Neural crest cell (in vitro differentiated cells): ENCODE results near the gene CAMK2D. TPM values are rescaled to one million over a fixed set of nuclear protein-coding genes. Genes with fewer than 3 reads are reported as not detected.

ENCODE experiments used
- DNase-seq: peaks from one replicate; pipeline ENCODE4 v3.0.0; 2021; ENCODE audit warnings: low read depth, mixed read lengths, low spot score
- H3K27ac Mint-ChIP-seq: one replicate; pipeline ENCODE4 v1.8.0; 2021; ENCODE audit warnings: mild to moderate bottlenecking, mixed read lengths; ENCODE audit not compliant: unreplicated experiment
- H3K27me3 Mint-ChIP-seq: 2 replicates; pipeline ENCODE4 v1.8.0; 2021; ENCODE audit warnings: low read depth, mild to moderate bottlenecking, mixed read lengths
- H3K36me3 Mint-ChIP-seq: 2 replicates; pipeline ENCODE4 v1.8.0; 2021; ENCODE audit warnings: low read depth, mild to moderate bottlenecking, mixed read lengths
- H3K4me1 Mint-ChIP-seq: 2 replicates; pipeline ENCODE4 v1.8.0; 2021; ENCODE audit warnings: mixed read lengths
- H3K4me3 Mint-ChIP-seq: one replicate; pipeline ENCODE4 v1.8.0; 2021; ENCODE audit warnings: mild to moderate bottlenecking, mixed read lengths
- H3K9me3 Mint-ChIP-seq: 2 replicates; pipeline ENCODE4 v1.8.0; 2021; ENCODE audit warnings: mixed read lengths
- total RNA-seq: library from RNA; stranded (reverse); gene quantifications from 2 replicates; pipeline ENCODE4 v1.2.1, GENCODE V29; 2021
- TF ChIP-seq, protein P1 (sequence below): fragments of 200-600 bp; sonication (generic); conservative IDR thresholded peaks from 2 replicates; pipeline ENCODE4 v1.5.0; 2021; ENCODE audit warnings: antibody characterized with exemption, mild to moderate bottlenecking

The CAMK2D gene
- total RNA-seq, 1 donor from 2014 or later: 33.7 TPM

DNA sequence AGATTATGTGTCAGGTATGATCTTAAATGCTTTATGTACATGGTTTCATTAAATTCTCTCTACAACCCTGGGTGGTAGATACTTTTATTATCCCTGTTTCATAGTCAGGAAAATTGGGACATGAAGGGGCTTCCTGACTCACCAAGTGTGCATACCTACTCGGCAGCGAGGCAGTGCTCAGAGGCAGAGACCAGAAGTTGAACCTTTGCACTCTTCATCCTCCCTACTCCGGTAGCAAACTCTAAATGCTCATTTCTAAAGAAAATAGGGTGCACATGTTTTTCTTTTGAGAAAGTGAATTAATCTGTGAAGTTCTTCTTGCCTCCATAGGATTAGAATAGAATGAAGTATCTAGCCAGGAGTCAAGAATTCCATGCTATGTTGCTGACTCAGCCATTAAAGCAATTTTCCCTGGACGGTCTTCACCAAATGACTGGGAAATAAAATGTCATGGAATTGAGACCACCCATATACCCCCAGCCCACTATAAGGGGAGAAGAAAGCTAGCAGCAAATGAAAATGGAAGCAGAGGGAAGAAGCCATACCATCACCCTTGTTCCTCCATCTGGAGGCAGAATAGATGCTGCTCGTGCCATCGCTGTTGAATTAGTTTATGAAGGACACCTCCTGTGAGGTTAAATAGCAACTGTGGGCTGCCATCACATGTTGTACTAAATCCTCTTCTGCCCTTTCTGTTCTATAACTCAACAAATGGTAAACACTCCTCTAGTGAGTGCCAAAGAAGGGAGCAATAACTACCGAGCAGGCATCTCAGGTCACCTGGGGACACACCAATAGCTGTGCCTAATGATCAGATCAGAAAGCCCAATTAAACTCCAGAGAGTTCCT is 355.4 kb downstream of the CAMK2D start:
- Mint-ChIP-seq H3K27me3 (no peaks in the 10 kb centered on the region), H3K27ac (no peak overlapping the region), H3K9me3 (peaks cover 2% of the 10 kb centered on the region), H3K4me1 (no peaks in the 10 kb centered on the region), H3K36me3 (no peaks in the 10 kb centered on the region), H3K4me3 (no peak overlapping the region)
- DNase-seq: no peak
- TF ChIP-seq, protein P1, sequence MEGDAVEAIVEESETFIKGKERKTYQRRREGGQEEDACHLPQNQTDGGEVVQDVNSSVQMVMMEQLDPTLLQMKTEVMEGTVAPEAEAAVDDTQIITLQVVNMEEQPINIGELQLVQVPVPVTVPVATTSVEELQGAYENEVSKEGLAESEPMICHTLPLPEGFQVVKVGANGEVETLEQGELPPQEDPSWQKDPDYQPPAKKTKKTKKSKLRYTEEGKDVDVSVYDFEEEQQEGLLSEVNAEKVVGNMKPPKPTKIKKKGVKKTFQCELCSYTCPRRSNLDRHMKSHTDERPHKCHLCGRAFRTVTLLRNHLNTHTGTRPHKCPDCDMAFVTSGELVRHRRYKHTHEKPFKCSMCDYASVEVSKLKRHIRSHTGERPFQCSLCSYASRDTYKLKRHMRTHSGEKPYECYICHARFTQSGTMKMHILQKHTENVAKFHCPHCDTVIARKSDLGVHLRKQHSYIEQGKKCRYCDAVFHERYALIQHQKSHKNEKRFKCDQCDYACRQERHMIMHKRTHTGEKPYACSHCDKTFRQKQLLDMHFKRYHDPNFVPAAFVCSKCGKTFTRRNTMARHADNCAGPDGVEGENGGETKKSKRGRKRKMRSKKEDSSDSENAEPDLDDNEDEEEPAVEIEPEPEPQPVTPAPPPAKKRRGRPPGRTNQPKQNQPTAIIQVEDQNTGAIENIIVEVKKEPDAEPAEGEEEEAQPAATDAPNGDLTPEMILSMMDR: no peak

DNA sequence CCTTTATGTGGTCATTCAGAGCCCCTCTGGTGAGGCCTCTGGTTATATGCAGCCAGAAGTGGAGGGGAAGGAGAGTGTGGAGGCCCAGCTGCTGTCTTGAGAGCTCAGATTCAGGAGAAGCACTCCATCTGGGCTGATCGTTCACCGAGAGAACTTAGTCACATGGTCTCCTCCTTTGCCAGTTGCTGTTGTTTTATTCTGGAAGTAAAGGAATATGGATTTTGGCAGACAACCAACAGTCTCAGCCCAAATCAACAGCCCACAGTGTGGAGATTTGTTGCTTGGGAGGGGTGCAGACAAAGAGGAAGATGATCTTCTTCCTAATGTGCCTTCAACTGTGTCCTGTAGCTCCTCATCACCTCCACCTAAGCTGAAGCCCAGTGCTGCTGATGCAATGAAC is 356.7 kb downstream of the CAMK2D start:
- TF ChIP-seq, protein P1: no peak
- H3K4me3 Mint-ChIP-seq: no peak overlapping the region
- no peaks in the 10 kb centered on the region for H3K36me3 Mint-ChIP-seq
- H3K4me1 Mint-ChIP-seq: no peaks in the 10 kb centered on the region
- H3K27me3 Mint-ChIP-seq: no peaks in the 10 kb centered on the region
- no peak for DNase-seq
- peaks cover 2% of the 10 kb centered on the region for H3K9me3 Mint-ChIP-seq
- no peak overlapping the region for H3K27ac Mint-ChIP-seq

DNA sequence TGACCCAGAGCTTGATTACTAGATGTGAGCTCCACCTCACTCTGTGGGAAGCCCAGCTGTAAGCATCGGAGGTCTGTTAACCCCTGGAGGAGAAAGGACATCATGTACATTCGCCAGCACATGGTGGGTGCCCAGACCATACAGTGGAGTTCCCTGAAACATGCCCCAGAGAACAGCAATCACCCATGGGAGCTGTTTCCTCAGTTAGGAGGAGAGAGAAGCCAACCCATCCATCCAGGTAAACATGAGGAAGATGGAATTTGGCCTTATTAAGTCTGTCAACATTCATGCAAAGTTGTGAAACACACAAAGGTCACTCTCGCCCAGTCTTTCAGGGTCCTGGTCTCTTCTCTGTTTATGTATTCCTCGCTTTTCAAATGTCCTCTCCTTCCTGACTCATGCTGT is 357.4 kb downstream of the CAMK2D start:
- no peak for DNase-seq
- peaks cover 2% of the 10 kb centered on the region for H3K9me3 Mint-ChIP-seq
- no peaks in the 10 kb centered on the region for H3K36me3 Mint-ChIP-seq
- peak overlapping the region; percentile 63 for H3K27ac Mint-ChIP-seq
- no peak overlapping the region for H3K4me3 Mint-ChIP-seq
- no peaks in the 10 kb centered on the region for H3K4me1 Mint-ChIP-seq
- TF ChIP-seq, protein P1: no peak
- H3K27me3 Mint-ChIP-seq: no peaks in the 10 kb centered on the region

Other genes starting within 250 kb of the CAMK2D start
- gene ARSJ, start 217.9 kb upstream of the CAMK2D start, total RNA-seq: 0.49 and 0.89 TPM in 2 replicates